ENCODE results near the gene OR10A6. TPM values are rescaled to one million over a fixed set of nuclear protein-coding genes. Genes with fewer than 3 reads are reported as not detected.

OR10A6 gene
- total and polyA plus RNA-seq, 2 experiments from 2014 or later = 0.23 TPM; not detected in 1

- TF ChIP-seq NANOG (IDR thresholded peaks at IDR 0.05; ENCODE audit: borderline replicate concordance) (no peak), CREB1 (CRISPR knock-in tag; IDR thresholded peaks at IDR 0.05; ENCODE audit: low read depth) (no peak), ZNF331 (CRISPR knock-in tag; IDR thresholded peaks at IDR 0.05; ENCODE audit: low read depth) (no peak), EZH2phosphoT487 (IDR thresholded peaks at IDR 0.05; ENCODE audit: unreplicated experiment) (no peak), CTCF (conservative IDR thresholded peaks at IDR 0.05; ENCODE audit: low read depth in 2 of 2) (no peak), STAT1 (IDR thresholded peaks at IDR 0.05; ENCODE audit: unreplicated experiment) (no peak), POLR2AphosphoS5 (IDR thresholded peaks at IDR 0.05; ENCODE audit: low read depth) (no peak), REST (IDR thresholded peaks at IDR 0.05; ENCODE audit: unreplicated experiment) (no peak)
Observed at GRCh38 chr11:7903940-7904339, 27.1 kb downstream of the OR10A6 start (continued).

GRCh38 chr11:7901319-7901854 lies 29.7 kb downstream of the OR10A6 start:
- peaks cover 34% of the 10 kb centered on the region for H3K4me1 Mint-ChIP-seq
- Histone ChIP-seq H3K9me2 (ENCODE audit: insufficient read depth) (no peaks in the 10 kb centered on the region), H3K4me3 (no peak overlapping the region), H3K4me2 (no peak overlapping the region), H3K4me1 (ENCODE audit: insufficient read depth) (peaks cover 17% of the 10 kb centered on the region), H2AFZ (no peak overlapping the region), H3F3A (replicated peaks; ENCODE audit: low read depth) (no peaks in the 10 kb centered on the region), H3K36me3 (ENCODE audit: insufficient read depth) (peaks cover 14% of the 10 kb centered on the region; the same call in 1 of the 2 replicates), H3K27me3 (ENCODE audit: insufficient read depth) (no peaks in the 10 kb centered on the region), H4K20me1 (replicated peaks; ENCODE audit: insufficient read depth) (no peaks in the 10 kb centered on the region), H3K27ac (ENCODE audit: low read depth) (no peak overlapping the region), H3K79me2 (replicated peaks; ENCODE audit: insufficient read depth) (peaks cover 10% of the 10 kb centered on the region)
- H3K27ac Mint-ChIP-seq = no peak overlapping the region; the same call in 1 of the 2 replicates
- no peak for ATAC-seq
- DNase-seq (ENCODE audit: low spot score) = no peak
- H3K4me3 Mint-ChIP-seq = no peak overlapping the region
- peaks cover 14% of the 10 kb centered on the region for H3K9me3 Mint-ChIP-seq
- H3K27me3 Mint-ChIP-seq (ENCODE audit: insufficient read depth, low read depth, poor library complexity) = peaks cover 4% of the 10 kb centered on the region
- peaks cover 19% of the 10 kb centered on the region for H3K36me3 Mint-ChIP-seq (ENCODE audit: low read depth)
- no peak for TF ChIP-seq NANOG (IDR thresholded peaks at IDR 0.05; ENCODE audit: borderline replicate concordance)
- no peak for TF ChIP-seq CREB1 (CRISPR knock-in tag; IDR thresholded peaks at IDR 0.05; ENCODE audit: low read depth)
- TF ChIP-seq ZNF114 (CRISPR knock-in tag; IDR thresholded peaks at IDR 0.05) = no peak
- TF ChIP-seq EZH2phosphoT487 (IDR thresholded peaks at IDR 0.05; ENCODE audit: unreplicated experiment) = no peak
- no peak for TF ChIP-seq JUNB (IDR thresholded peaks at IDR 0.05; ENCODE audit: unreplicated experiment)
- no peak for TF ChIP-seq STAT1 (IDR thresholded peaks at IDR 0.05; ENCODE audit: unreplicated experiment)
- no peak for TF ChIP-seq CTCF (conservative IDR thresholded peaks at IDR 0.05; ENCODE audit: low read depth in 2 of 2)
- no peak for TF ChIP-seq ETS1 (IDR thresholded peaks at IDR 0.05)
- no peak for TF ChIP-seq POLR2AphosphoS5 (IDR thresholded peaks at IDR 0.05; ENCODE audit: low read depth)
- TF ChIP-seq REST (IDR thresholded peaks at IDR 0.05; ENCODE audit: unreplicated experiment) = no peak
- no peak for TF ChIP-seq EZH2 (IDR thresholded peaks at IDR 0.05; ENCODE audit: low read depth, unreplicated experiment)
- no peak for TF ChIP-seq ZNF331 (CRISPR knock-in tag; IDR thresholded peaks at IDR 0.05; ENCODE audit: low read depth)
